ENCODE measurements around the gene MFF. TPM values are rescaled to one million over a fixed set of nuclear protein-coding genes. Genes with fewer than 3 reads are reported as not detected.

MFF gene
- total RNA-seq, 4 donors from 2014 or later, result 98.1 to 124 (median 103) TPM

- Histone ChIP-seq H3K27me3 (no peaks in the 10 kb centered on the region), H3K27ac (no peak overlapping the region), H3K9me3 (no peaks in the 10 kb centered on the region), H3K36me3 (no peaks in the 10 kb centered on the region), H3K4me3 (no peak overlapping the region), H3K4me1 (peaks cover 0 to 10% (median 0%) of the 10 kb centered on the region in 4 donors)
- DNase-seq (ENCODE audit: low spot score in 2 of 2), result no peak
- 57 to 59% methylated on average over 7 of the region's 7 CpGs for WGBS, 2 donors
- TF ChIP-seq POLR2A (IDR thresholded peaks at IDR 0.05) (no peak), EP300 (IDR thresholded peaks at IDR 0.05) (no peak)
- TF ChIP-seq, protein P1, sequence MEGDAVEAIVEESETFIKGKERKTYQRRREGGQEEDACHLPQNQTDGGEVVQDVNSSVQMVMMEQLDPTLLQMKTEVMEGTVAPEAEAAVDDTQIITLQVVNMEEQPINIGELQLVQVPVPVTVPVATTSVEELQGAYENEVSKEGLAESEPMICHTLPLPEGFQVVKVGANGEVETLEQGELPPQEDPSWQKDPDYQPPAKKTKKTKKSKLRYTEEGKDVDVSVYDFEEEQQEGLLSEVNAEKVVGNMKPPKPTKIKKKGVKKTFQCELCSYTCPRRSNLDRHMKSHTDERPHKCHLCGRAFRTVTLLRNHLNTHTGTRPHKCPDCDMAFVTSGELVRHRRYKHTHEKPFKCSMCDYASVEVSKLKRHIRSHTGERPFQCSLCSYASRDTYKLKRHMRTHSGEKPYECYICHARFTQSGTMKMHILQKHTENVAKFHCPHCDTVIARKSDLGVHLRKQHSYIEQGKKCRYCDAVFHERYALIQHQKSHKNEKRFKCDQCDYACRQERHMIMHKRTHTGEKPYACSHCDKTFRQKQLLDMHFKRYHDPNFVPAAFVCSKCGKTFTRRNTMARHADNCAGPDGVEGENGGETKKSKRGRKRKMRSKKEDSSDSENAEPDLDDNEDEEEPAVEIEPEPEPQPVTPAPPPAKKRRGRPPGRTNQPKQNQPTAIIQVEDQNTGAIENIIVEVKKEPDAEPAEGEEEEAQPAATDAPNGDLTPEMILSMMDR (IDR thresholded peaks at IDR 0.05), result no peak
Measured at GRCh38 chr2:227388537-227389011, 63.5 kb downstream of the MFF start.

- H3K27ac ChIP-seq, result no peak overlapping the region
- DNase-seq (ENCODE audit: low spot score in 2 of 2), result no peak
- H3K4me1 ChIP-seq, result peaks cover 0 to 13% (median 0%) of the 10 kb centered on the region in 4 donors
- TF ChIP-seq, protein P1 (IDR thresholded peaks at IDR 0.05), result no peak
- TF ChIP-seq EP300 (IDR thresholded peaks at IDR 0.05) (no peak), POLR2A (IDR thresholded peaks at IDR 0.05) (no peak)
- 85 to 89% methylated on average over 3 of the region's 3 CpGs for WGBS, 2 donors
- H3K36me3 ChIP-seq, result no peaks in the 10 kb centered on the region
- no peak overlapping the region for H3K4me3 ChIP-seq
- no peaks in the 10 kb centered on the region for H3K9me3 ChIP-seq
- no peaks in the 10 kb centered on the region for H3K27me3 ChIP-seq
Measured at GRCh38 chr2:227389231-227389630, 64.2 kb downstream of the MFF start.

- WGBS, 2 donors, result 95 to 98% methylated on average over 7 of the region's 7 CpGs
- no peaks in the 10 kb centered on the region for H3K36me3 ChIP-seq
- TF ChIP-seq EP300 (IDR thresholded peaks at IDR 0.05) (no peak), POLR2A (IDR thresholded peaks at IDR 0.05) (no peak)
- TF ChIP-seq, protein P1 (IDR thresholded peaks at IDR 0.05), result no peak
Measured at GRCh38 chr2:227389661-227390060, 64.6 kb downstream of the MFF start.

DNA sequence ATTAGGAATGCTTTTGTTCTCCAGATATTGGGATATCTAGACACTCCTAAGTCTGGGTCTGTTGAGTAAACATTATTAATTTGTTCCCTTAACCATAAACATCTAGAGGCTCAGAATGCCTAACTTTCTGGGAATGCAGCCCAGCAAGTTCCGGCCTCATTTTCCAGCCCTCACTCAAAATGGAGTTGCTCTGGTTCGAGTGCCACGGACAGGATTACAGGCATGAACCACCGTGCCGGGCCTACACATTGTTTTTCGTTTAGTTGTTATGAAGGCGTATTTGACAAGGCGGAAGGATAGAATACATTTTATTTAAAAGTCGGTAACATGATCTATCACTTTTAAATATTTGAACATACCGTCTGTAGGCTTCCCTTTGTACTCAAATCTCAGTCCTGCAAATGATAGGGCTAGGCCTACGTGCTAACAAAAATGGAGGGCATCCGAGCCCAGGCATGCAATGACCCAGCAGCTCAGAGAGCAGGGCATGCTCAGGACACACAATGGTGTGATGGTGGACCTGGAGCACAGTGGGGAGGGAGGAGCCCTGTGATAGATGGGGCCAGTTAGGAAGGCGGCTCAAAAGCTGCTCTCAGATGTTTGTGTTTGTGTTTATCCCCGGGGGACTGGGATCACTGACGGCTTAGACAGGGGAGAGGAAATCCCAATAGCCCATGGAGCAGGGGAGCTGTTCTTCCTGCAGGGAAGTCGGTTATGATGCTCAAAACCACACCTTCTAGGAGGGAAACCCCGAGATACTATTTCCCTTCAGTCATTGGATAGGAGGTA lies 65.6 kb downstream of the MFF start:
- no peak for DNase-seq (ENCODE audit: low spot score in 2 of 2)
- Histone ChIP-seq H3K27ac (no peak overlapping the region), H3K36me3 (no peaks in the 10 kb centered on the region), H3K27me3 (no peaks in the 10 kb centered on the region), H3K4me3 (no peak overlapping the region), H3K4me1 (peaks cover 0 to 17% (median 0%) of the 10 kb centered on the region in 4 donors), H3K9me3 (no peaks in the 10 kb centered on the region)
- 86 to 91% methylated on average over 17 of the region's 17 CpGs for WGBS, 2 donors
- TF ChIP-seq POLR2A (IDR thresholded peaks at IDR 0.05) (no peak), EP300 (IDR thresholded peaks at IDR 0.05) (no peak)
- TF ChIP-seq, protein P1 (IDR thresholded peaks at IDR 0.05), result no peak

More at GRCh38 chr2:227389661-227390060, 64.6 kb downstream of the MFF start:
- peaks cover 0 to 17% (median 0%) of the 10 kb centered on the region in 4 donors for H3K4me1 ChIP-seq
- H3K9me3 ChIP-seq, result no peaks in the 10 kb centered on the region
- no peaks in the 10 kb centered on the region for H3K27me3 ChIP-seq
- no peak overlapping the region for H3K27ac ChIP-seq
- DNase-seq (ENCODE audit: low spot score in 2 of 2), result no peak
- H3K4me3 ChIP-seq, result no peak overlapping the region

- no peak for DNase-seq (ENCODE audit: low spot score in 2 of 2)
- TF ChIP-seq EP300 (IDR thresholded peaks at IDR 0.05), result no peak
- no peak for TF ChIP-seq POLR2A (IDR thresholded peaks at IDR 0.05)
- TF ChIP-seq, protein P1 (IDR thresholded peaks at IDR 0.05), result no peak
- Histone ChIP-seq H3K9me3 (no peaks in the 10 kb centered on the region), H3K4me3 (no peak overlapping the region), H3K36me3 (no peaks in the 10 kb centered on the region), H3K27me3 (no peaks in the 10 kb centered on the region), H3K4me1 (peaks cover 0 to 17% (median 0%) of the 10 kb centered on the region in 4 donors), H3K27ac (no peak overlapping the region)
- 50 to 68% methylated on average over 2 of the region's 2 CpGs for WGBS, 2 donors
Measured at GRCh38 chr2:227394401-227394800, 69.3 kb downstream of the MFF start.
